GM06990 (cell line): Measurements from ENCODE around the gene CDHR2.

Source experiments
- DNase-seq: peaks from one replicate; pipeline ENCODE4 v3.0.0-alpha.2; 2011; ENCODE audit not compliant: insufficient read length; ENCODE audit errors: extremely low read depth
- H3K27me3 ChIP-seq: replicated peaks from 2 replicates; pipeline ENCODE4 v1.6.0; 2011; ENCODE audit warnings: low read length; ENCODE audit not compliant: control insufficient read depth, insufficient read depth
- H3K36me3 ChIP-seq: 2 replicates; pipeline ENCODE4 v1.5.1; 2011; ENCODE audit warnings: low read length; ENCODE audit not compliant: control insufficient read depth, insufficient read depth
- H3K4me3 ChIP-seq: replicated peaks from 2 replicates; pipeline ENCODE4 v1.5.1; 2011; ENCODE audit warnings: low read depth, mild to moderate bottlenecking, control low read depth, low read length
- CTCF ChIP-seq: IDR thresholded peaks from 2 replicates; pipeline ENCODE4 v1.5.1; 2011; ENCODE audit warnings: low read length, control low read depth, mild to moderate bottlenecking, inconsistent platforms; ENCODE audit not compliant: insufficient read depth, poor library complexity, severe bottlenecking

CDHR2 gene

GRCh38 chr5:176601901-176602482 lies 52.9 kb downstream of the CDHR2 start:
- no peak for DNase-seq
- Histone ChIP-seq H3K27me3 (no peaks in the 10 kb centered on the region), H3K36me3 (no peaks in the 10 kb centered on the region), H3K4me3 (no peak overlapping the region)
- no peak for TF ChIP-seq CTCF

DNA sequence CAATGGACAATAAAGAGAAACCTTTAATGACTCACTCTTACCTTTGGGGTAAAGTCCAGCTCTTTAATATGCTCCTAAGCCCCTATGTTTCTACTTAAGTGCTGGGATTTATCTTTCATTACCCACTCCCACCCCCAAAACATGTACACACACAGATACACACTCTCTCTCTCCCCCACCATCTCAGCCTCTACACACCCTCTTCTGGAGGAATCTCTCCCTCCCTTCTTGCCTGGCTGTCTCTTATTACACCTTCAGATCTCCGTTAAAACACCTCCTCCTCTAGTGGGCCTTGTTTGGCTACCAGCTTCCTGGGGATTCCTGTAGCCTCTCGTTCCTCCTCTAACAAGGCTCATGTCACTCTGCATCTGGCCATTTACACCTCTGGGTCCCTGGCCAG lies 53.9 kb downstream of the CDHR2 start:
- no peak for TF ChIP-seq CTCF
- Histone ChIP-seq H3K4me3 (no peak overlapping the region), H3K27me3 (no peaks in the 10 kb centered on the region), H3K36me3 (no peaks in the 10 kb centered on the region)
- DNase-seq = no peak

DNA sequence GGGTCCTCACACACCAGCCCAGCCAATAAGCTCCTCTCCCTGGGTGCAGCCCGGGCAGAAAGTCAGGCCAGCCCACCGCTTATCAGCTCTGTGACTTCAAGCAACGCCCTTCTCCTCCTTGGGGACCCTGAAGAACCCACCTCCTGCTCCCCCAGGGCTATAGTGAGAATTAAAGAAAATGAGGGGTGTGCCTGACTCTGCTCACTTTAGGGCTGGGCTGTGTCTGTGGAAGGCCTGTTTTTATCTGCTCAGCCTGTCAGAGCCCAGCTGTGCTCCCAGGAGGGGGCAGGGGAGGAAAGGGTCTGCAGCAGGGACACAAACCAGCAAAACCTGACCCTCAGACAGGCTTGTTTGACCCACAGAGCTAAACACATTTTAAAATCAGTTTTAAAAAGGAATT lies 56.9 kb downstream of the CDHR2 start:
- Histone ChIP-seq H3K27me3 (no peaks in the 10 kb centered on the region), H3K4me3 (no peak overlapping the region), H3K36me3 (no peaks in the 10 kb centered on the region)
- no peak for DNase-seq
- TF ChIP-seq CTCF = no peak

- H3K4me3 ChIP-seq = no peak overlapping the region
- no peak for DNase-seq
- no peak for TF ChIP-seq CTCF
- no peaks in the 10 kb centered on the region for H3K27me3 ChIP-seq
- H3K36me3 ChIP-seq = no peaks in the 10 kb centered on the region
Measured at GRCh38 chr5:176606875-176607274, 57.7 kb downstream of the CDHR2 start.

- H3K27me3 ChIP-seq = no peaks in the 10 kb centered on the region; the same call in 1 of the 2 replicates
- H3K4me3 ChIP-seq = no peak overlapping the region
- DNase-seq = no peak
- no peak for TF ChIP-seq CTCF
- H3K36me3 ChIP-seq = no peaks in the 10 kb centered on the region
Measured at GRCh38 chr5:176608142-176608705, 59.1 kb downstream of the CDHR2 start.
